ENCODE results near the gene COPS6. TPM values are rescaled to one million over a fixed set of nuclear protein-coding genes. Genes with fewer than 3 reads are reported as not detected.

COPS6 gene
- total RNA-seq, 1 experiment from 2014 or later = 110 TPM

GRCh38 chr7:100141555-100141949 lies 52.8 kb downstream of the COPS6 start:
- H3K36me3 Mint-ChIP-seq (ENCODE audit: insufficient read depth, unreplicated experiment) = no peaks in the 10 kb centered on the region
- intact Hi-C loops (cut with micrococcal nuclease; ENCODE audit: unreplicated experiment) = no loop called here
- peaks cover 7% of the 10 kb centered on the region for H3K4me1 Mint-ChIP-seq (ENCODE audit: low read depth, unreplicated experiment)
- H3K27me3 Mint-ChIP-seq (ENCODE audit: unreplicated experiment) = no peaks in the 10 kb centered on the region
- no TSS peak for BruUV-seq (replicated peaks)
- H3K9me3 Mint-ChIP-seq (ENCODE audit: low read depth, unreplicated experiment) = no peaks in the 10 kb centered on the region
- CTCF ChIA-PET = interaction anchor here (0.5 kb wide), 1 partner anchor 41 kb away, joined by 3 read pairs; no protein-coding TSS in a partner anchor
- no peak overlapping the region for H3K4me3 Mint-ChIP-seq (ENCODE audit: low read depth, unreplicated experiment)
- H3K27ac Mint-ChIP-seq (ENCODE audit: unreplicated experiment) = no peak overlapping the region
- no peak for DNase-seq
- no peak for TF ChIP-seq CTCF (IDR thresholded peaks at IDR 0.05; ENCODE audit: unreplicated experiment)

Small RNA genes lying within 50 kb of the gene (microRNA-seq; reads per million reads assigned to microRNA genes)
- gene MIR106B (5,426 reads per million, percentile 93 among the genes with 10 or more reads in this experiment), gene MIR25 (699 reads per million, percentile 81 among the genes with 10 or more reads in this experiment), gene MIR93 (12,909 reads per million, percentile 96 among the genes with 10 or more reads in this experiment)

Other genes with a start within 250 kb of the COPS6 start
- gene OR2AE1, start 211.9 kb upstream of the COPS6 start, total RNA-seq (2022) = 0.47 TPM in 1 of 2 replicates, not detected in the other
- 15.9 and 16.9 TPM in 2 replicates for gene TRIM4, start 169.4 kb upstream of the COPS6 start, total RNA-seq (2022)
- gene GJC3, start 159.3 kb upstream of the COPS6 start, total RNA-seq (2022) = not detected in 2 replicates
- gene AZGP1, start 112.9 kb upstream of the COPS6 start, total RNA-seq (2022) = 15.4 and 25.6 TPM in 2 replicates
- gene ZKSCAN1, start 73.4 kb upstream of the COPS6 start, total RNA-seq (2022) = 56.6 and 60.0 TPM in 2 replicates
- gene ZSCAN21, start 39.2 kb upstream of the COPS6 start, total RNA-seq (2022) = 5.5 and 5.7 TPM in 2 replicates
- 26.7 TPM in 2 replicates for gene ZNF3, start 7.2 kb upstream of the COPS6 start, total RNA-seq (2022)
- gene MCM7, start 12.4 kb downstream of the COPS6 start, total RNA-seq (2022) = 122 and 125 TPM in 2 replicates
- 12.1 and 13.9 TPM in 2 replicates for gene AP4M1, start 12.7 kb downstream of the COPS6 start, total RNA-seq (2022)
- gene TAF6, start 30.4 kb downstream of the COPS6 start, total RNA-seq (2022) = 50.5 and 50.8 TPM in 2 replicates
- 5.6 and 5.9 TPM in 2 replicates for gene CNPY4, start 30.7 kb downstream of the COPS6 start, total RNA-seq (2022)
- 1.2 TPM in 2 replicates for gene MBLAC1, start 38.0 kb downstream of the COPS6 start, total RNA-seq (2022)
- gene LAMTOR4, start 59.9 kb downstream of the COPS6 start, total RNA-seq (2022) = 43.6 and 56.6 TPM in 2 replicates
- gene TRAPPC14, start 69.8 kb downstream of the COPS6 start, total RNA-seq (2022) = 17.4 and 17.5 TPM in 2 replicates
- gene GAL3ST4, start 79.6 kb downstream of the COPS6 start, total RNA-seq (2022) = 0.14 TPM in 1 of 2 replicates, not detected in the other
- gene GPC2, start 88.4 kb downstream of the COPS6 start, total RNA-seq (2022) = 3.2 and 3.6 TPM in 2 replicates
- gene STAG3, start 88.9 kb downstream of the COPS6 start, total RNA-seq (2022) = 0.66 and 1.2 TPM in 2 replicates
- not detected in 2 replicates for gene PVRIG, start 131.0 kb downstream of the COPS6 start, total RNA-seq (2022)
- not detected in 2 replicates for gene SPDYE3, start 218.7 kb downstream of the COPS6 start, total RNA-seq (2022)